Fibroblast of mammary gland (primary cell): ENCODE measurements around the gene ACSM2A.
A peak's percentile ranks its signal among the peaks of the same experiment; 100 is the strongest.
"Not testable (repeated sequence)": the region's sequence is repeated elsewhere in the genome, so short reads cannot be mapped to it uniquely, and the experiment has no call there.

Source experiments
- DNase-seq: peaks from one replicate; pipeline ENCODE4 v3.0.0-alpha.2; 2010; ENCODE audit warnings: low read depth
- H3K4me3 ChIP-seq: 2 replicates; pipeline ENCODE4 v1.5.1; 2011; ENCODE audit warnings: low read depth, mild to moderate bottlenecking, low read length, moderate library complexity; ENCODE audit not compliant: control insufficient read depth
- CTCF ChIP-seq: conservative IDR thresholded peaks from 2 replicates; pipeline ENCODE4 v1.5.1; 2011; ENCODE audit warnings: low read depth, low read length, inconsistent platforms; ENCODE audit not compliant: control insufficient read depth, insufficient read depth

ACSM2A gene

GRCh38 chr16:20451364-20451763, at the start of gene ACSM2A:
Gene ACSM2A, plus strand, starts transcription at chr16:20451521. Its CDS starts 8,594 bp downstream, at chr16:20460115.
- not testable (repeated sequence) for H3K4me3 ChIP-seq, DNase-seq

GRCh38 chr16:20402651-20403050, 48.7 kb upstream of the ACSM2A start:
- H3K4me3 ChIP-seq: no peak overlapping the region

GRCh38 chr16:20404637-20405036, 46.7 kb upstream of the ACSM2A start, which contains the start of gene PDILT:
Gene PDILT, minus strand, starts transcription at chr16:20404737. Its CDS starts 5,437 bp downstream, at chr16:20399300.
- no peak for TF ChIP-seq CTCF
- no peak within 1 kb of the TSS for H3K4me3 ChIP-seq
- DNase-seq: no peak

More at GRCh38 chr16:20402651-20403050, 48.7 kb upstream of the ACSM2A start:
- no peak for TF ChIP-seq CTCF
- DNase-seq: no peak

- H3K4me3 ChIP-seq: no peak within 1 kb of the TSS
- peak; percentile 4 for DNase-seq
- no peak for TF ChIP-seq CTCF
These were observed 41.8 kb upstream of the ACSM2A start, which contains the start of gene ACSM5 for GRCh38 chr16:20409398-20410120. Gene ACSM5, plus strand, starts transcription at chr16:20409534. Its CDS starts 1,951 bp downstream, at chr16:20411485.

- no peak overlapping the region for H3K4me3 ChIP-seq
- DNase-seq: peak; percentile 10
- TF ChIP-seq CTCF: no peak
These were observed 41.1 kb upstream of the ACSM2A start for GRCh38 chr16:20410121-20410723.

- no peak for TF ChIP-seq CTCF
- DNase-seq: no peak
- H3K4me3 ChIP-seq: no peak overlapping the region
These were observed 40.3 kb upstream of the ACSM2A start for GRCh38 chr16:20411055-20411454.

- TF ChIP-seq CTCF: no peak
- peak; percentile 47 for DNase-seq
- H3K4me3 ChIP-seq: no peak overlapping the region
These were observed 35.8 kb upstream of the ACSM2A start for GRCh38 chr16:20415541-20415940.

GRCh38 chr16:20419093-20419492, 32.2 kb upstream of the ACSM2A start:
- not testable (repeated sequence) for H3K4me3 ChIP-seq, DNase-seq

- not testable (repeated sequence) for H3K4me3 ChIP-seq, DNase-seq
These were observed 29.6 kb upstream of the ACSM2A start for GRCh38 chr16:20421748-20422147.

GRCh38 chr16:20423772-20424128, 27.6 kb upstream of the ACSM2A start:
- DNase-seq, H3K4me3 ChIP-seq: not testable (repeated sequence)
